Lung (tissue), 12 donors: ENCODE data around the gene SMPX. TPM values are rescaled to one million over a fixed set of nuclear protein-coding genes. Genes with fewer than 3 reads are reported as not detected.
"Not testable (repeated sequence)": the region's sequence is repeated elsewhere in the genome, so short reads cannot be mapped to it uniquely, and the experiment has no call there.

ENCODE experiments used
- ATAC-seq: fragments of 200-7000 bp; cut with Tn5 transposase; one replicate; pipeline ENCODE4 v1.9.1; 2020; ENCODE audit warnings: moderate number of reproducible peaks; ENCODE audit not compliant: insufficient read depth, low FRiP score
- DNase-seq, 3 donors: peaks; one replicate each; pipeline ENCODE4 v3.0.0-alpha.2; 2013 to 2017
- H3K27ac ChIP-seq, 2 donors: one replicate each; pipeline ENCODE4 v1.5.1; 2013; ENCODE audit warnings: mild to moderate bottlenecking in 2 of 2, moderate library complexity in 2 of 2, control low read depth in 1 of 2, inconsistent platforms in 1 of 2, low read depth in 1 of 2, low read length in 1 of 2
- H3K27me3 ChIP-seq, 3 donors: one replicate each; pipeline ENCODE4 v1.5.1; 2013; ENCODE audit warnings: low read length in 2 of 3; ENCODE audit not compliant: control insufficient read depth in 3 of 3, insufficient read depth in 3 of 3
- H3K36me3 ChIP-seq, 4 donors: one replicate each; pipeline ENCODE4 v1.5.1; 2013; ENCODE audit warnings: low read length in 4 of 4, mild to moderate bottlenecking in 1 of 4, moderate library complexity in 1 of 4; ENCODE audit not compliant: control insufficient read depth in 4 of 4, insufficient read depth in 4 of 4
- H3K4me1 ChIP-seq, 5 donors: one replicate each; pipeline ENCODE4 v1.5.1; 2013; ENCODE audit warnings: low read length in 5 of 5, mild to moderate bottlenecking in 2 of 5, moderate library complexity in 1 of 5; ENCODE audit not compliant: control insufficient read depth in 5 of 5, insufficient read depth in 5 of 5
- H3K4me3 ChIP-seq: one replicate; pipeline ENCODE4 v1.5.1; 2013; ENCODE audit warnings: mild to moderate bottlenecking, control low read depth, moderate library complexity
- H3K9ac ChIP-seq, 2 donors: one replicate each; pipeline ENCODE4 v1.5.1; 2013; ENCODE audit warnings: low read length in 2 of 2, control low read depth in 1 of 2; ENCODE audit not compliant: insufficient read depth in 1 of 2
- H3K9me3 ChIP-seq, 4 donors: one replicate each; pipeline ENCODE4 v1.5.1; 2013; ENCODE audit warnings: low read length in 3 of 4, mild to moderate bottlenecking in 1 of 4, moderate library complexity in 1 of 4; ENCODE audit not compliant: control insufficient read depth in 4 of 4, insufficient read depth in 3 of 4
- WGBS, 2 donors: extraction: QIAGEN DNeasy Blood & Tissue Kit; methylation state at CpG; one replicate each; pipeline ENCODE4 v1.1.7; 2013; 5-methylcytosine and 5-hydroxymethylcytosine counted together
- polyA plus RNA-seq, 2 donors: library from polyadenylated mRNA; stranded (reverse); fragments of 200-250 nt; gene quantifications; one replicate each; pipeline ENCODE4 v1.2.1, GENCODE V29; 2013
- total RNA-seq, 2 donors: library from RNA; depleted of rRNA in 1 of 2; stranded (reverse); fragments of >200 nt in 1 of 2; gene quantifications; one replicate each; pipeline ENCODE4 v1.2.1, GENCODE V29; 2014 to 2021
- TF ChIP-seq, protein P1 (sequence below): IDR thresholded peaks from 2 replicates; pipeline ENCODE4 v1.5.1; 2012; ENCODE audit warnings: mild to moderate bottlenecking; ENCODE audit errors: control extremely low read depth, extremely low read depth
- donor health status: control.
- donor health status: control.
- donor health status: Bipolar disorder and iron deficiency.
- donor health status: healthy.
- donor health status: DM: yes; HTN: yes; CAD: no.

Gene SMPX
- total and polyA plus RNA-seq, 4 donors = 0.08 to 2.3 TPM; not detected in 2

DNA sequence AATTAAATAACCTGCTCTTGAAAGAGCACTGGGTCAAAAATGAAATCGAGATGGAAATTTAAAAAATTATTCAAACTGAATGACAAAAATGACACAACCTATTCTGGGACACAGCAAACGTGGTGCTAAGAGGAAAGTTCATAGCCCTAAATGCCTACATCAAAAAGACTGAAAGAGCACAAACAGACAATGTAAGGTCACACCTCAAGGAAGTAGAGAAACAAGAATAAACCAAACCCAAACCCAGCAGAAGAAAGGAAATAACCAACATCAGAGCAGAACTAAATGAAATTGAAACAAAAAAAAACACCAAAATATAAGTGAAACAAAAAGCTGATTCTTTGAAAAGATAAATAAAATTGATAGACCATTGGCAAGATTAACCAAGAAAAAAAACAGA lies 15.1 kb upstream of the SMPX start:
- H3K27ac ChIP-seq, DNase-seq, H3K9ac ChIP-seq, H3K9me3 ChIP-seq, H3K4me3 ChIP-seq, H3K27me3 ChIP-seq, ATAC-seq, H3K36me3 ChIP-seq, H3K4me1 ChIP-seq: not testable (repeated sequence)
- 37 to 61% methylated on average over 2 of the region's 2 CpGs for WGBS, 2 donors

DNA sequence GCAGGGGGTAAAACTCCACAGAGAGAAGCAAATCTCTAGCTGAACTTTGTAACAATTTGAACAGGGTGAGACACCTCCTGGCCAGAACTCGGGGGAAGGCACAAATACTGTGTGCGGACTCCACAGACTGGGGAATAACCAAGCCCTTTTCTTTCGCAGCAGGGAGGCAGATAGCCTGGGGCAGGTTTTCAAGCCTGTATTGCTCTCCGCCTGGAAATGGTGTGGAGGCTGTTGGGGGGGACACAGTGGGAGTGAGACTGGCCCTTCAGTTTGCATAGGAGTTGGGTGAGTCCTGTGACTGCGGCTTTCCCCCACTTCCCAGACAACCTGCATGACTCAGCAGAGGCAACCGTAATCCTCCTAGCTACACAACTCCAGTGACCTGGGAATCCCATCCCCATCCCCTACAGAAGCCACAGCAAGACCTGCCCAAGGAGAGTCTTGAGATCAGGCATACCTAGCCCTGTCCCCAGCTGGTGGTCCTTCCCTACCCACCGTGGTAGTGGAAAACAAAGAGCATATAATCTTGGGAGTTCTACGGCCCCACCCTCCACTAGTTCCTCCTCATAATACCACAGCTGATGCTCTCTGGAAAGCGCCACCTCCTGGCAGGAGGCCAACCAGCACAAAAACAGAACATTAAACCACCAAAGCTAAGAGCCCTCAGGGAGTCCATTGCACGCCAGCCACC lies 12.9 kb upstream of the SMPX start:
- Histone ChIP-seq H3K9ac (no peak overlapping the region), H3K9me3 (no peaks in the 10 kb centered on the region), H3K36me3 (no peaks in the 10 kb centered on the region), H3K4me3 (no peak overlapping the region), H3K4me1 (no peaks in the 10 kb centered on the region), H3K27me3 (peaks cover 0 to 2% (median 0%) of the 10 kb centered on the region in 3 donors), H3K27ac (no peak overlapping the region)
- ATAC-seq (no peak), DNase-seq (no peak)
- 78 to 83% methylated on average over 7 to 10 of the region's 10 CpGs for WGBS, 2 donors
- TF ChIP-seq, protein P1, sequence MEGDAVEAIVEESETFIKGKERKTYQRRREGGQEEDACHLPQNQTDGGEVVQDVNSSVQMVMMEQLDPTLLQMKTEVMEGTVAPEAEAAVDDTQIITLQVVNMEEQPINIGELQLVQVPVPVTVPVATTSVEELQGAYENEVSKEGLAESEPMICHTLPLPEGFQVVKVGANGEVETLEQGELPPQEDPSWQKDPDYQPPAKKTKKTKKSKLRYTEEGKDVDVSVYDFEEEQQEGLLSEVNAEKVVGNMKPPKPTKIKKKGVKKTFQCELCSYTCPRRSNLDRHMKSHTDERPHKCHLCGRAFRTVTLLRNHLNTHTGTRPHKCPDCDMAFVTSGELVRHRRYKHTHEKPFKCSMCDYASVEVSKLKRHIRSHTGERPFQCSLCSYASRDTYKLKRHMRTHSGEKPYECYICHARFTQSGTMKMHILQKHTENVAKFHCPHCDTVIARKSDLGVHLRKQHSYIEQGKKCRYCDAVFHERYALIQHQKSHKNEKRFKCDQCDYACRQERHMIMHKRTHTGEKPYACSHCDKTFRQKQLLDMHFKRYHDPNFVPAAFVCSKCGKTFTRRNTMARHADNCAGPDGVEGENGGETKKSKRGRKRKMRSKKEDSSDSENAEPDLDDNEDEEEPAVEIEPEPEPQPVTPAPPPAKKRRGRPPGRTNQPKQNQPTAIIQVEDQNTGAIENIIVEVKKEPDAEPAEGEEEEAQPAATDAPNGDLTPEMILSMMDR = no peak

DNA sequence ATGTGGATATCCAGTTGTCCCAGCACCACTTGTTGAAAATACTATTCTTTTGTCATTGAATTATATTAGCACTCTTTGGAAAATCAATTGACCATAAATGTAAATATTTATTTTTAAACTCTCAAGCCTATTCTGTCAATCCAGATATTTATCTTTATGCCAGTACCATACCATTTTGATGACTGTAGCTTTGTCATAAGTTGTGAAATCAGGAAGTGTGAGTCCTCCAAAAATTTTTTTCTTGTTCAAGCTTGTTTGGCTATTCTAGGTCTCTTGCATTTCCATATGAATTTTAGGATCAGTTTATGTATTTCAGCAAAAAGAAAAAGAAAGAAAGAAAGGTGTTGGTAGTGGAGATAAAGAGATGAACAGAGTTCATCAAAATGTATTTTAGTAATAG lies 8.2 kb upstream of the SMPX start:
- H3K36me3 ChIP-seq = no peaks in the 10 kb centered on the region
- H3K9ac ChIP-seq = no peak overlapping the region
- no peak overlapping the region for H3K4me3 ChIP-seq
- peaks cover 0 to 2% (median 0%) of the 10 kb centered on the region in 3 donors for H3K27me3 ChIP-seq
- ATAC-seq = no peak
- H3K4me1 ChIP-seq = no peaks in the 10 kb centered on the region
- DNase-seq = no peak
- TF ChIP-seq, protein P1 = no peak
- no peaks in the 10 kb centered on the region for H3K9me3 ChIP-seq
- H3K27ac ChIP-seq = no peak overlapping the region

DNA sequence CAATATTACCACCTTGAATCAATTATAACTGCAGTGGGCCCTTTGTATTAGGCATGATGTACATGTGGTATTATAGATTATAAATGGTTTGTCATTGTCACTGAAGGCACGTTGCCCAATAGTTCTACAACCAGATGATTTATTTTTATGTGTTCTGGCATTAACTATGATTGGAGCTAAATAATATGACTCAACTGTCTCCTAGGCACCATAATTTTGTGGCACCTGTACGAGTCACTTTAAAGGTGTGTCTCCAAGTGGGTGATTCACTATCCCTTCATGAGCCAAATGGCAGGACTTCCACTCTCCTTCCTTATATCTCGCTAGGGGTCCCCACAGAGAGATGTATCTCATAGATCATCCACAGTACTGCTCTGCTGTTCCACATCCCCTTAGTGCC lies 6.1 kb upstream of the SMPX start:
- Histone ChIP-seq H3K9ac (no peak overlapping the region), H3K4me1 (no peaks in the 10 kb centered on the region), H3K36me3 (no peaks in the 10 kb centered on the region), H3K4me3 (no peak overlapping the region), H3K27ac (no peak overlapping the region), H3K27me3 (peaks cover 0 to 5% (median 2%) of the 10 kb centered on the region in 3 donors), H3K9me3 (no peaks in the 10 kb centered on the region)
- DNase-seq (no peak), ATAC-seq (no peak)
- TF ChIP-seq, protein P1 = no peak
- WGBS, 2 donors = 73 to 87% methylated on average over 3 of the region's 3 CpGs
